T-cell (primary cell): ENCODE data around the gene DNAJC18. TPM values are rescaled to one million over a fixed set of nuclear protein-coding genes. Genes with fewer than 3 reads are reported as not detected.

Experiments
- ATAC-seq, 4 experiments: fragments of 200-7000 bp in 3 of 4; fragments of 150-1000 bp in 1 of 4; cut with Tn5 transposase; replicated peaks in 1 of 4; 1 replicate in 3 of 4; 2 replicates in 1 of 4; pipeline ENCODE4 v1.10.0; 2021; ENCODE audit warnings: moderate library complexity in 3 of 4, mild to moderate bottlenecking in 2 of 4, moderate number of reproducible peaks in 1 of 4
- CTCF ChIA-PET, 2 donors: fragments of 300-600 bp; sonication (Branson Sonifier 250); formaldehyde crosslinking; loops; one replicate each; lab custom pipeline; 2022; ENCODE audit warnings: antibody characterized with exemption in 2 of 2; lab: Charles Lee
- POLR2A ChIA-PET, 2 donors: fragments of 300-600 bp; sonication (Branson Sonifier 250); formaldehyde crosslinking; loops; one replicate each; lab custom pipeline; 2022; ENCODE audit warnings: antibody characterized with exemption in 2 of 2; lab: Charles Lee
- DNase-seq, 35 experiments: peaks; one replicate each; pipeline versions ENCODE4 v3.0.0 to v3.0.0-alpha.2; 2013 to 2023
- H3K27ac ChIP-seq: one replicate; pipeline ENCODE4 v1.5.1; 2013; ENCODE audit warnings: low read length
- H3K27me3 ChIP-seq, 2 experiments: replicated peaks in 1 of 2; 1 replicate in 1 of 2; 2 replicates in 1 of 2; pipeline versions ENCODE4 v1.6.1 to v1.7.0; 2013; ENCODE audit warnings: low read length in 1 of 2, mixed read lengths in 1 of 2; ENCODE audit not compliant: control insufficient read depth in 2 of 2, insufficient read depth in 2 of 2; ENCODE audit errors: extremely low read depth in 1 of 2
- H3K36me3 ChIP-seq, 2 donors: 1 replicate in 1 of 2; 2 replicates in 1 of 2; pipeline versions ENCODE4 v1.6.1 to v1.7.0; 2013; ENCODE audit warnings: low read length in 1 of 2; ENCODE audit not compliant: control insufficient read depth in 2 of 2, insufficient read depth in 1 of 2; ENCODE audit errors: extremely low read depth in 1 of 2
- H3K4me1 ChIP-seq, 2 experiments: 1 replicate in 1 of 2; 2 replicates in 1 of 2; pipeline versions ENCODE4 v1.6.1 to v1.7.0; 2013; ENCODE audit warnings: low read length in 2 of 2, mixed read lengths in 1 of 2; ENCODE audit not compliant: insufficient read depth in 2 of 2, control insufficient read depth in 1 of 2; ENCODE audit errors: extremely low read depth in 1 of 2
- H3K4me3 ChIP-seq, 2 donors: 1 replicate in 1 of 2; 2 replicates in 1 of 2; pipeline versions ENCODE4 v1.5.1 to v1.7.0; 2013; ENCODE audit warnings: mild to moderate bottlenecking in 2 of 2, low read length in 1 of 2, moderate library complexity in 1 of 2; ENCODE audit not compliant: control insufficient read depth in 1 of 2; ENCODE audit errors: extremely low read depth in 1 of 2
- H3K9me3 ChIP-seq: 2 replicates; pipeline ENCODE4 v1.7.0; 2013
- H3K27ac Mint-ChIP-seq, 2 donors: one replicate each; pipeline ENCODE4 v1.8.0; 2020 to 2021; ENCODE audit warnings: mild to moderate bottlenecking in 2 of 2, mixed read lengths in 2 of 2
- H3K27me3 Mint-ChIP-seq, 2 donors: one replicate each; pipeline ENCODE4 v1.8.0; 2021 to 2022; ENCODE audit warnings: mixed read lengths in 2 of 2
- H3K36me3 Mint-ChIP-seq: one replicate; pipeline ENCODE4 v1.8.0; 2021; ENCODE audit warnings: mixed read lengths
- H3K4me1 Mint-ChIP-seq, 3 donors: one replicate each; pipeline ENCODE4 v1.8.0; 2020 to 2022; ENCODE audit warnings: mixed read lengths in 3 of 3, mild to moderate bottlenecking in 1 of 3
- H3K4me3 Mint-ChIP-seq, 3 donors: one replicate each; pipeline ENCODE4 v1.8.0; 2020 to 2022; ENCODE audit warnings: mild to moderate bottlenecking in 3 of 3, mixed read lengths in 3 of 3, moderate library complexity in 3 of 3
- H3K9me3 Mint-ChIP-seq, 3 donors: one replicate each; pipeline ENCODE4 v1.8.0; 2020 to 2022; ENCODE audit warnings: mixed read lengths in 3 of 3
- WGBS: methylation state at CpG from one replicate; pipeline ENCODE4 v1.1.5; 2013; ENCODE audit warnings: missing lambda C conversion rate; ENCODE audit not compliant: insufficient coverage; 5-methylcytosine and 5-hydroxymethylcytosine counted together
- total RNA-seq, 35 experiments: library from RNA in 6 of 35; stranded (reverse) in 6 of 35; fragments of 120-200 nt in 1 of 35; gene quantifications; one replicate each; pipeline versions ENCODE4 v1.2.1 to v1.2.4 and lab custom pipeline; 2013 to 2026

DNAJC18 gene
- total RNA-seq, 5 donors from 2014 or later (not counting 1 experiment from before 2014, with no cell fraction given) = 4.7 to 7.2 (median 6.4) TPM

- Mint-ChIP-seq H3K4me3 (peak within 1 kb of the TSS in 1 of 3 donors; percentile 78), H3K36me3 (no peaks in the 10 kb centered on the region), H3K4me1 (peaks cover 28 to 38% (median 29%) of the 10 kb centered on the region in 3 donors), H3K27ac (peak within 1 kb of the TSS; percentile 46 to 52), H3K9me3 (no peaks in the 10 kb centered on the region), H3K27me3 (no peaks in the 10 kb centered on the region)
- ChIA-PET POLR2A (no interaction called here), CTCF (no interaction called here)
- H3K36me3 ChIP-seq = no peaks in the 10 kb centered on the region
- H3K27ac ChIP-seq = no peak within 1 kb of the TSS
- peaks cover 3 to 32% of the 10 kb centered on the region in 2 experiments for H3K4me1 ChIP-seq
- no peaks in the 10 kb centered on the region for H3K27me3 ChIP-seq
- ATAC-seq = no peak
- WGBS = 89% methylated on average over 5 of the region's 10 CpGs
- DNase-seq = no peak
- no peaks in the 10 kb centered on the region for H3K9me3 ChIP-seq
- H3K4me3 ChIP-seq = no peak within 1 kb of the TSS
Observed at GRCh38 chr5:139383275-139383992, 55.9 kb downstream of the DNAJC18 start, which contains the start of gene SLC23A1. Gene SLC23A1, minus strand, starts transcription at chr5:139383297. Its CDS starts 44 bp downstream, at chr5:139383253.

GRCh38 chr5:139382807-139383206, 56.5 kb downstream of the DNAJC18 start:
- Mint-ChIP-seq H3K4me1 (peaks cover 24 to 38% (median 28%) of the 10 kb centered on the region in 3 donors), H3K27me3 (no peaks in the 10 kb centered on the region), H3K27ac (no peak overlapping the region), H3K36me3 (no peaks in the 10 kb centered on the region), H3K9me3 (no peaks in the 10 kb centered on the region), H3K4me3 (no peak overlapping the region)
- DNase-seq (no peak), ATAC-seq (no peak)
- Histone ChIP-seq H3K27me3 (no peaks in the 10 kb centered on the region), H3K4me3 (no peak overlapping the region), H3K4me1 (peaks cover 3 to 25% of the 10 kb centered on the region in 2 experiments), H3K27ac (no peak overlapping the region), H3K9me3 (no peaks in the 10 kb centered on the region), H3K36me3 (no peaks in the 10 kb centered on the region)
- WGBS = 86% methylated on average over 2 of the region's 3 CpGs
- ChIA-PET POLR2A (no interaction called here), CTCF (no interaction called here)

- ATAC-seq (no peak), DNase-seq (no peak)
- Mint-ChIP-seq H3K36me3 (peaks cover 6% of the 10 kb centered on the region), H3K4me3 (no peak overlapping the region), H3K4me1 (peaks cover 24 to 37% (median 28%) of the 10 kb centered on the region in 3 donors), H3K9me3 (no peaks in the 10 kb centered on the region), H3K27ac (no peak overlapping the region), H3K27me3 (no peaks in the 10 kb centered on the region)
- POLR2A ChIA-PET = interaction anchor here in 1 of 2 donors (0.7 kb wide), 1 partner anchor 734 kb away, joined by 5 read pairs; no protein-coding TSS in a partner anchor
- 88% methylated on average over 20 of the region's 28 CpGs for WGBS
- H3K36me3 ChIP-seq = no peaks in the 10 kb centered on the region
- no peaks in the 10 kb centered on the region for H3K27me3 ChIP-seq
- no peaks in the 10 kb centered on the region for H3K9me3 ChIP-seq
- H3K4me3 ChIP-seq = no peak overlapping the region
- CTCF ChIA-PET = no interaction called here
- peaks cover 3 to 23% of the 10 kb centered on the region in 2 experiments for H3K4me1 ChIP-seq
- no peak overlapping the region for H3K27ac ChIP-seq
Observed at GRCh38 chr5:139381837-139382761, 57.2 kb downstream of the DNAJC18 start.

- no peak for DNase-seq
- H3K9me3 Mint-ChIP-seq = no peaks in the 10 kb centered on the region
- H3K4me1 ChIP-seq = peaks cover 3 to 17% of the 10 kb centered on the region in 2 experiments
- H3K36me3 ChIP-seq = peaks cover 0 to 2% of the 10 kb centered on the region in 2 donors
- H3K27me3 ChIP-seq = no peaks in the 10 kb centered on the region
- ChIA-PET POLR2A (no interaction called here), CTCF (no interaction called here)
- H3K4me1 Mint-ChIP-seq = peaks cover 7 to 20% (median 16%) of the 10 kb centered on the region in 3 donors
- H3K9me3 ChIP-seq = no peaks in the 10 kb centered on the region
- no peak for ATAC-seq
- peaks cover 11% of the 10 kb centered on the region for H3K36me3 Mint-ChIP-seq
- H3K27me3 Mint-ChIP-seq = no peaks in the 10 kb centered on the region
- no peak overlapping the region for H3K4me3 Mint-ChIP-seq
- H3K4me3 ChIP-seq = no peak overlapping the region
- no peak overlapping the region for H3K27ac ChIP-seq
- H3K27ac Mint-ChIP-seq = no peak overlapping the region
- WGBS = 95% methylated on average over 10 of the region's 15 CpGs
Observed at GRCh38 chr5:139379626-139380449, 59.5 kb downstream of the DNAJC18 start.

- no peak overlapping the region for H3K27ac Mint-ChIP-seq
- ATAC-seq = no peak
- POLR2A ChIA-PET = interaction anchor here in 1 of 2 donors (0.6 kb wide), 1 partner anchor 83 kb away, joined by 3 read pairs; no protein-coding TSS in a partner anchor
Observed at GRCh38 chr5:139378941-139379361, 60.4 kb downstream of the DNAJC18 start.

More at GRCh38 chr5:139378941-139379361, 60.4 kb downstream of the DNAJC18 start:
- CTCF ChIA-PET = no interaction called here
- H3K4me1 Mint-ChIP-seq = peaks cover 0 to 12% (median 9%) of the 10 kb centered on the region in 3 donors
- no peak overlapping the region for H3K4me3 Mint-ChIP-seq
- peaks cover 14% of the 10 kb centered on the region for H3K36me3 Mint-ChIP-seq
- Histone ChIP-seq H3K27ac (no peak overlapping the region), H3K27me3 (no peaks in the 10 kb centered on the region), H3K9me3 (no peaks in the 10 kb centered on the region), H3K4me3 (no peak overlapping the region), H3K4me1 (peaks cover 0 to 9% of the 10 kb centered on the region in 2 experiments), H3K36me3 (peaks cover 0 to 5% of the 10 kb centered on the region in 2 donors)
- DNase-seq = no peak
- H3K27me3 Mint-ChIP-seq = no peaks in the 10 kb centered on the region
- 96% methylated on average over 7 of the region's 13 CpGs for WGBS
- no peaks in the 10 kb centered on the region for H3K9me3 Mint-ChIP-seq
